ENCODE data around the gene EPM2A.
"Not testable (repeated sequence)": the region's sequence is repeated elsewhere in the genome, so short reads cannot be mapped to it uniquely, and the experiment has no call there.

EPM2A gene

DNA sequence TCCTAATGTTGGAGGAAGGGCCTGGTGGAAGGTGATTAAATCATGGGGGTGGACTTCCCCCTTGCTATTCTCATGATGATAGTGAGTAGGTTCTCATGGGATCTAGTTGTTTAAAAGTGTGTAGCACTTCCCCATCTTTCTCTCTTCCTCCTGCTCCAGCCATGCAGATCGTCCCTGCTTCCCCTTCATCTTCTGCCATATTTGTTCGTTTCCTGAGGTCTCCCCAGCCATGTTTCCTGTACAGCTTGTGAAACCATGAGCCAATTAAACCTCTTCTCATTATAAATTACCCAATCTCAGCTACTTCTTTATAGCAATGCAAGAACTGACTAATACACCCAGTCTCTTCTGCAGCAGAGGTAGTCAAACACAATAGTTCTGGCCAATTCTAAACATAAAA, 5.4 kb downstream of the EPM2A start:
- DNase-seq (ENCODE audit: low read depth), result no peak

DNA sequence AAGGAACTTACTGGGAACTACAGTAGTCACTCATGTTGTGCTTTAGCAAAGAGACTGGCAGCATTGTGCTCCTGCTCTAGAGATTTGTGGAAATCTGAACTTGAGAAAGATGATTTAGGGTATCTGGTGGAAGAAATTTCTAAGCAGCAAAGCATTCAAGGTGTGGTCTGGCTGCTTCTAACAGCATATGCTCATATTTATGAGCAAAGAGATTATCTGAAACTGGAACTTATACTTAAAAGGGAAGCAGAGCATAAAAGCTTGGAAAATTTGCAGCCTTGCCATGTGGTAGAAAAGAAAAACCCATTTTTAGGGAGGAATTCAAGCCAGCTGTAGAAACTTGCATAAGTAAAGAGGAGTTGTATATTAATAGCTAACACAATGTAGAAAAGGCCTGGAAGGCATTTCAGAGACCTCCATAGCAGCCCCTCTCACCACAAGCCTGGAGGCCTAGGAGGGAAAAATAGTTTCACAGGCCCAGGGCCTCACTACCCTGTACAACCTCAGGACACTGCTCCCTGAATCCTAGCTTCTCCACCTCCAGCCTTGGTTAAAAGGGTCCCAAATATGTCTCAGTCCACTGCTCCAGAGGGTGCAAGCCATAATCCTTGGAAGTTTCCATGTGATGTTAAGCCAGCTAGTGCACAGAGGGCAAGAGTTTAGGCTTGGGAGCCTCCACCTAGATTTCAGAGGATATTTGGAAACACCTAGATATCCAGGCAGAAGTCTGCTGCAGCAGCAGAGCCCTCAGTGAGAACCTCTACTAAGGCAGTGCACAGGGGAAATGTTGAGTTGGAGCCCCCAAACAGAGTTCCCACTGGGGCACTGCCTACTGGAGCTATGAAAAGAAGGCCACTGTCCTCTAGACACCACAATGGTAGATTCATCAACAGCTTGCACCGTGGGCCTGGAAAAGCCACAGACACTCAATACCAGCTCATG, 6.6 kb downstream of the EPM2A start:
- no peak for DNase-seq (ENCODE audit: low read depth)

DNA sequence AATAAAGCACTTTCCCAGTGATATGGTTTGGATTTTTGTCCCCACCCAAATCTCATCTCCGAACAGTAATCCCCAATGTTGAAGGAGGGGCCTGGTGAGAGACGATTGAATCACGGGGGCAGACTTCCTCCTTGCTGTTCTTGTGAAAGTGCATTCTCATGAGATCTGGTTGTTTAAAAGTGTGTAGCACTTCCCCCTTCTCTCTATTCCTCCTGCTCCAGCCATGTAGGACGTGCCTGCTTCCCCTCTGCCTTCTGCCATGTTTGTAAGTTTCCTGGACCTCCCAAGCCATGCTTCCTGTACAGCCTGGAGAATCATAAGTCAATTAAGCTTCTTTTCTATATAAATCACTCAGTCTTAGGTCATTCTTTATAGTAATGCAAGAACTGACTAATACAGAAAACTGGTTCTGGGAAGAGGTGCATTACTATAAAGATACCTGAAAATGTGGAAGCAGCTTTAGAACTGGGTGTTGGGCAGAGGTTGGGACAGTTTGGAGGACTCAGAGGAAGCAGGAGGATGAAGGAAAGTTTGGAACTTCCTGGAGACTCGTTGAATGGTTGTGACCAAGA, 7.4 kb downstream of the EPM2A start:
- no peak for DNase-seq (ENCODE audit: low read depth)

DNA sequence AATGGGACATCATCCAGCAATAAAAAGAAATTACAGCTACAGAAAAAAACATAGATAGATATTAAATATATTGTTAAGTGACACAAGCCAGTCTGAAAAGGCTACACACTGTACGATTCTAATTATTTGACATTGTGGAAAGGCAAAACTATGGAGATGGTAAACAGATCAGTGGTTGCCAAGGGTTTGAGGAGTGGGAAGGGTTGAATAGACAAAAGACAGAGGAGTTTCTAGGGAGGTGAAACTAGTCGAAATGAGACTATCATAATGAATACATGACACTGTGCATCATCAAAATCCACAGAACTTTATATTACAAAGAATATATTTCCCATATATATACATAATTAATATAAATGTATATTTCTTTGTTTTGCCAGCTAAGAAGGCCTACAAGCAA, 9.8 kb downstream of the EPM2A start:
- DNase-seq (ENCODE audit: low read depth), result no peak

DNA sequence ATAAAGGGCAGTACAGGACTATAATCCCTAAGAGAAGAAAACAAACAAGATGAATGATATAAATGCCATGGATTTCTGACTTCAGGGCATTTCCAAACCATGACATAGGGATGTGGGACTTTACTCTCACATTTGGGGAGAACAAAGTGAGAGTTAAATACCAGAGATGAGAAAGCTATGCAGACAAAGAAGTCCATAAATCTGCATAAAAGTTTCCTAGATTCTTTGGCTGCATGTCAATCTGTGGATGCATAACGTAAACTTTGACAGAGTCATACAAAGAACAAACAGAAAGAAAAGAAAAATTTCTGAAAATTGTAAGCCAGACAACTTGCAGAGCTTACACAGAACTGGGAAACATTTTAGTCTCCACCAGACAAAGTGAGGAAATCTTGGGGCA, 11.7 kb downstream of the EPM2A start:
- no peak for DNase-seq (ENCODE audit: low read depth)

DNA sequence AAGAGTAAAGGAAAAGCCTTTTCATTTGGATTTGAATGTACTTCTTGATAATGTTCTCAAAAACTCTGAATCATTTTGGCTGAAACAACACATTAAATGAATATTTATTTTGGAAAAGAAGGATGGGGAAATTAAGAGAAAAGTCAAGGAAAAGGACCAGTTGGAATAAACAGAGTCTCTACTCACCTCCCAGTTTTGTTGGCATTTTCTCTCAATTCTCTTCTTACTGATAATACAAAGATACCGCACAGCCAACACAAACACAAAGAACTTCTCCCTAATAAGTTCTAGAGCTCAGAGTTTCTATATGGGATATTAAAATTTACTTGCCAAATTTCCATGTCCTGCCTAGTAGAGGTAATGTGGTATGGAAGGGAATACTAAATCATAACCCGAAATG, 13.1 kb downstream of the EPM2A start:
- no peak for DNase-seq (ENCODE audit: low read depth)

DNA sequence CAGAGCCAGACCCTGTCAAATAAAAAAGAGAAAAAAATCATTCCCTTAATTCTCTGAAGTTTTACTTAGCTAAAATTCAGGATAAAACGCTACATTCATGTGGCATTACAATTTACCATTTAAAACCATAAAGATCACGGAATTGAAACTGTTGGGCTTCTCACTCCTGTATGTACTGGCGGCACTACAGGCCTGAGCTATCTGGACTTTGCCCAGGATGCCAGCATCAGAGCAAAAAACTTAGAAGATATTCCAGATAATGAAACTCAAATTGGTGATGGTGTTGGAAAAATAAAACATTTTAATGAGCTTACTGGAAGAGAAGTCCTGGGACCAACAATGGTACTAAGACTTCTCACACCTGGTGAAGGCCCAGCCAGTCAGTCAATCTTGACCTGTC, 14.2 kb downstream of the EPM2A start:
- no peak for DNase-seq (ENCODE audit: low read depth)

DNA sequence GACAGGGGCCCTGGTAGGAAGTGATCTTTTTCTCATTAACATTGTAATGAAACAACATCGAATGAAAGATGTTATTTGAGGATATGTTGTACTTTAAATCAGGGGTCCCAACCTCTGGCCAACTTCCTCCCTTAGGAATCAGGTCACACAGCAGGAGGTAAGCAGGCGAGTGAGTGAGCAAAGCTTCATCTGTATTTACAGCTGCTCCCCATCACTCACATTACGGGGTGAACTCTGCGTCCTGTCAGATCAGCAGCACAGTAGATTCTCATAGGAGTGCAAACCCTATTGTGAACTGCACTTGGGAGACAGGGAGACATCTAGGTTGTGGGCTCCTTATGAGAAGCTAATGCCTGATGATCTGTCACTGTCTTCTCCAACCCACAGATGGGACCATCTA, 19.9 kb downstream of the EPM2A start:
- DNase-seq (ENCODE audit: low read depth), result no peak

DNA sequence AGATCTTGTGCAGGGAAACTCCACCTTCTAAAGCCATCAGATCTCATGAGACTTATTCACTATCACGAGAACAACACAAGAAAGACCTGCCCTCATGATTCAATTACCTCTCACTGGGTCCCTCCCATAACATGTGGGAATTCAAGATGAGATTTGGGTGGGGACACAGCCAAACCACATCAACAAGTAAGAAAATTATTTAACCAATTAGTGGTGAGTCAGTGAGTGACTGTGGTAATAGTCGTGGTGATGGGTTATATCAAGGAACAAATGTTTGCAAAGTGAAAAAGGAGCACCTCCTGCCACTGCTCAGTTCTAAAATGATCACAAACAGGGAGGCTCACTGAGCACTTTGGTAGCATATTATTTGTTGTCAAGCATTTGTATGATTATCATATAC, 20.6 kb downstream of the EPM2A start:
- DNase-seq (ENCODE audit: low read depth), result no peak

DNA sequence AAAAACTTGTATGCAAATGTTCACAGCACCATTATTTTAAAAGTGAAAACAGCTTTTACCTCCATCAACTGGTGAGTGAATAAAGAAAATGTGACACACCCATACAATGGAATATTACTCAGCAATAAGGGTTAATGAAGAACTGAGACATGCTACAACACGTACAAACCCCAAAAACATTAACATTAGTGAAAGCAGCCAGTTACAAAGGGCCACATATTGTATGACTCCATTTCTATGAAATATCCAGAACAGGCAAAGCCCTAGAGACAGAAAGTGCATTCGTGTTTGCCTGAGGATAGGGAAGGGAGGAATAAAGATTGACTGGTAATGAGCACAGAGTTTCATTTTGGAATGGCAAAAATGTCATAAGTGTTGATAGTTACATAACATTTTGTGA, 21.5 kb downstream of the EPM2A start:
- DNase-seq (ENCODE audit: low read depth), result no peak

DNA sequence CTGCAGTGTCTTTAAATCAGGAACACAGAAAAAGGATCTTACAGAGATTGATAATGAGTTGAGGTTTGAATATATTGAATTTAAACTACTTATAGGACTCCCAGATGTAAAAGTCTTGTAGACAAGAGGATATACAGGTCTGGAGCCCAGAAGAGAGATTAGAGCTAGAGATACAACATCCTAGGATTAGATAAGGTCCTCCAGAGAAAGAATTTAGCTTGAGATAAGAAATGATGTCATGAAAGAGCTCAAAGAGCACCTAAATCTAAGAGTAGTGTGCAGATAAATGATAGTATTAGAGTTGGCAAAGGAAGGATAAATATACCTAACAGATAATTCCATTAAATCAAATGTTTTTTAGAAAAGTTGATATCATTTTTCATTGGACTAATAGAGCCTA, 23.9 kb downstream of the EPM2A start:
- no peak for DNase-seq (ENCODE audit: low read depth)

DNA sequence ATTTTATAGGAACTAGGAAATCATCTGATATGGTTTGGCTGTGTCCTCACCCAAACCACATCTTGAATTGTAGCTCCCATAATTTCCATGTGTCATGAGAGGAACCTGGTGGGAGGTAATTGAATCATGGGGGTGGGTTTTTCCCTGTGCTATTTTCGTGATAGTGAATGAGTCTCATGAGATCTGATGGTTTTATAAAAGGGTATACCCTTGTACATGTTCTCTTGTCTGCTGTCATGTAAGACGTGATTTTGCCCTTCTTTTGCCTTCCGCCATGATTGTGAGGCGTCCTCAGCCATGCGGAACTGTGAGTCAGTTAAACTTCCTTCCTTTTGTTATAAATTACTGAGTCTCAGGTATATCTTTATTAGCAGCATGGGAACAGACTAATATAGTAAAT, 27.9 kb downstream of the EPM2A start:
- DNase-seq (ENCODE audit: low read depth), result no peak

DNA sequence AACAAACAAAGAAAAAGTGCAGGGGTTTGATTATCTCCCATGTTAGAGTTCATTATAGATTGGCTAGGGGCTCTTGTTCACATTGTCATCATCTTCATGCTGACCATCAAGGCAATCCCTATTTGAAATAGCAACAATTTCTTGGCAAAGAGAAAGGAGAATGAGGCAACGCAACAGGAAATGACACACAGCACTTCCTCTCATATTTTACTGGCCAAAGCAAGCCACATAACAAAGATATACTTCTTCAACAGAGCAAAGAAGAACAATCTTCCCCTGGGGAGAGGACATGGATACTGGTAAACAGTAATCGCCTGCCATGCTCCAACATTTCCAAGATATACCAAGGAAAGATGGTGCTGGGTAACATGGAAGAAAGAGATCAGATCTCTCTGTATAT, 29.8 kb downstream of the EPM2A start:
- DNase-seq (ENCODE audit: low read depth), result no peak

DNA sequence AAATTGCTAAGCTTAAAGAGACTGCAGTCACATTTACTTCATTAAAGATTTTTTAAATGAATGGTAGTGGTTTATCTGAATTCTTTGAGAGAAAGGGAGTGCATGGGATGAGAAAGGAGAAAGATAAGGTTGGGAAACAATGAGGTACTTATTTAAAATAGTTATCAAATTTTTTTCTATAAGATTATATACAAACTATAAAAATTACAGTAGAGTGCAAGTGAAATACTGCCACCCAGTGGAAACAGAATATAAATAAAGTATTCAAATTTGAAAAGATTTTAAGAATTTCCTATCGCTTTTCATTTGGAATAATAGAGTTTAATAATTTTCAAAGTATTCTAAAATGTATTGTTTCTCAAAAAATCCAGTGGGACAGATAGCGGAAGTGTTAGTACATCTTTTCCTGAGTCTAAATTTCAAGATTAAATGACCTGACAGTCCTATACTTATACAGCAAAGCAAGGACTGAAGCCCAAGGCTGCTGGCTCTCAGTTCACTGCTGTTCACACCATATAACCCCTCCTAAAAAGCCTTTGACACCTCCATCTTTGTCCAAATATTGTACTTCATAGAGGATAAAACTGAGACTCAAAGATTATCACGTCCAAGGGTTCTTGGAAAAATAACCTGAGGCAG, 31.1 kb downstream of the EPM2A start:
- DNase-seq (ENCODE audit: low read depth), result no peak

DNA sequence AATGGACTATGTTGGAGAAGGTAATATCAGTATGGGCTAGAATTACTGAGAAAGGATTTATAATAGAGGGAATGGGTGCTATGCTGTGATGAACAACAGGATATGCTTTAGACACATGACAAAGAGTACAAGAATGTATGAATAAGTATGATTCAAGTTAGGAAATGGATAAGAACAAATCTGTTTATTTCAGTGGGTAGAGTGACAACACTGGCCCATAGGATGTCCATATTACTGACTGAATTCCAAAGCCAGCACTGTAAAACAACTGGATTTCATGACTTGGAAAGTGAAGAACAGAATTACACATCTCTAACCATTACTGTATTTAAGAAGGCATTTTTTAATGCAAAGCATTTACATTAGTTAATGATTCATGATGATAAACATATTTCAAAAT, 35.9 kb downstream of the EPM2A start:
- no peak for DNase-seq (ENCODE audit: low read depth)

DNA sequence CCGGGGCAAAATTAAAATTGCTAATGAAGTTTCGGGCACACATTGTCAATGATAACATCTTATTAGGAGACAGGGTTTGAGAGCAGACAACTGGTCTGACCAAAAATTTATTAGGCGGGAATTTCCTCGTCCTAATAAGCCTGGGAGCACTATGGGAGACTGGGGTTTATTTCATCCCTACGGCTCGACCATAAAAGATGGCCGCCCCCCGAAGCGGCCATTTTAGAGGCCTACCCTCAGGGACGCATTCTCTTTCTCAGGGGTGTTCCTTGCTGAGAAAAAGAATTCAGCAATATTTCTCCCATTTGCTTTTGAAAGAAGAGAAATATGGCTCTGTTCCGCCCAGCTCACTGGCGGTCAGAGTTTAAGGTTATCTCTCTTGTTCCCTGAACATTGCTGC, 37.9 kb downstream of the EPM2A start:
- DNase-seq (ENCODE audit: low read depth), result not testable (repeated sequence)

DNA sequence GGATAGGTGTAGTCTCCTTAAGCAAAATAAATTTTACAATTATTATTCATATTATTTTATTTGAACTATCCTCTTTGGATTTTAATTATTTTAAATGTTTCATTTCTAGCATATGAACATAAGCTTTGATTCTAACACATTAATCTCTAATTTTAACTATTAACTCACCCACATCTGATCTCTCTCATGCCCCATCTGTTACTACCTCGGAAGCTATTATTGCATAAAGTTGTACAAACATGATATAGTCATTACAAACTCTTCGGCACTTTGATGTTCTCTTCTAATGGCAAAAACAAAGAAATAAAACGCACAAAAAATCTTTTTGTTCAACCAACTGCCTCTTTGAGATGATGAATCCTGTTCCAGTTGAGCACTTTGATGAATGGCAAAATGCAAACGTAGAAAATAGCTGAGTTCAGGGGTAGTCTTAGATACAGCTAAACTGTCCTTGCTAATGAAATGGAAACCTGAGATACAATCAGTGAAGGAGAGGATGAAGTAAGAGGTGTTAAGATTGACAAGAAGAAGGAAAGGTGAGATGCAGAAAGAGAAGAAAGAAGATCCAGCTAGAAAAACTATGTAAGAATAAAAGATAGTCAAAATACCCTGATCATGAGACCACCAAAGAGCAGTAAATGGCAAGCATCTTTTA, 41.1 kb downstream of the EPM2A start:
- no peak for DNase-seq (ENCODE audit: low read depth)

DNA sequence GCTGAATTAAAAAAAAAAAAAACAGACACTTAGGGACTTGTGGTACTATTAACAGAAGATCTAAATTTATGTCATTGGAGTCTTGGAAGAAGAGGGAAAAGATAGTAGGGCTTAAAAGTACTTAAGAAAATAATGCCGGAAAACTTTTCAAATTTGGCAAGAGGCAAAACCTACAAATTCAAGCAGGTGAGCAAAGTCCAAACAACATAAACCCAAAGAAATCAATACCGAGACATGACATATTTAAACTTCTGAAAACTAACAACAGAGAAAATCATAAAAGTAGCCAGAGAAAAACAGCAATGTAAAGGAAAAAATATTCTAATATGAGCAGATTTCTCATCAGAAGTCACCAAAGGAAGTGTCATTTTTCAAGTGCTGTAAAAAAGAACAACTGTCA, 44.4 kb downstream of the EPM2A start:
- DNase-seq (ENCODE audit: low read depth), result no peak

DNA sequence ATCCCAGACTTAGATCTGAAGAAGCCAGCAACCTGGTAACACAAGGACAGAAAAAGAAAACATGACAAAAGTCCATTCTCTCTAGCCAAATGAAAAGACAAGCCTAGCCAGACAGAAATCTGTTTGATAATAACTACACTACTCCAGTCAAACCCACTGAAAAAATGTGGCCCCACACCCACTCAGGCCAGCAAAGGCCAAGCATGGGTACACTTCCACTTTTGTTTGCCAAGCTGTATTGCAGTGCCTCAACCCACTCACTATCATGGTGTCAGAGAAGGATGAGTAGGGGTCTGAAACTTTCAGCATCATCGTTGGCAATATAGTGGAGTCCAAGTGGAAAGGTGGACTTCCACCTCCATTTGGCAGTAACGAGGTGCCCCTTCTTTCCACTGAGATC, 45.8 kb downstream of the EPM2A start:
- DNase-seq (ENCODE audit: low read depth), result no peak

DNA sequence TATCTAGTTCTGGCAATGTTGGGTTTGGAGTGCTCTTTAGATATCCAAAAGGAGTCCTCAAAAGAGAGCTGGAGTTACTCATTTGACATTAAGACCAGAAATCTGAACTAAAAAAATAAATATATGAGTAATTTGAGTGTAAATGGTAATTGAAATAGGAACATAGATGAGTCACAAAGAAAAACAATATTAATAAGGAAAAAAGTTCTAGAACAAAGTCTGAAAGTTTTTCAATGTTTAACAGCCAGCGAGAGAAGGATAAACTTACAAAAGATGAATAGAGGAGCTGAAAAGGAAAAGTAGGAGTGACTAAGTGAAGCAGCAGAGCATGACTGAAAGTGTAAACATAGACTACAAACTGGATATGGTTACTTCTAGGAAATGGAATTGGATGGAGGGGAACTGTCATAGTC, 46.8 kb downstream of the EPM2A start:
- DNase-seq (ENCODE audit: low read depth), result no peak

DNA sequence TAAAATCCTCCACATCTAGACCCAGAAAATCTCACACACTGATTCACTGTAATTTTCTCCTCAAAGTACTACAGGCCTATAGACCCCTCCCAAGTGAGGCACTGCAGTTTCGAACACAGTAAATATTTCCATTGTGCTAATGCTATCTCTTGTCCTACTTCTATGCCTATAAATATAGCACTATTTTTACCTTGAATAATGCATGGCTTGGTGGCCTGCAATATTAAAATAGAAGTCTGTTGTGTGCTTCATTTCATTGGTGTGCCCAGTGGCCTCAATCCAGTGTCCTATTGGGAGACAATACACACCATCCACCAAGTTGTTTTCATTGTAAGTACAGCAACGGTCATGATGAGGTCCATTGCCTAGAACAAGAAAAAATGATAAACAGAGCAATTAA, 49.4 kb downstream of the EPM2A start:
- DNase-seq (ENCODE audit: low read depth), result no peak

DNA sequence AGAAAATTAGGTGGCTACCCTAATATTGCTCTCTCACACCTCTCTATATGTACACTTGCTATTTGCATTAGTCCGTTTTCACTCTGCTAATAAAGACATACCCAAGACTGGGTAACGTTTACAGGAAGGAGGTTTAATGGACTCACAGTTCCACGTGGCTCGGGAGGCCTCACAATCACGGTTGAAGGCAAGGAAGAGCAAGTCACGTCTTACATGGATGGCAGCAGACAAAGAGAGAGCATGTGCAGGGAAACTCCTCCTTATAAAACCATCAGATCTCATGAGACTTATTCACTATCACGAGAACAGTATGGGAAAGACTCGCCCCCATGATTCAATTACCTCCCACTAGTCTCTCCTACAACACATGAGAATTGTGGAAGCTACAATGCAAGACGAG, 53.4 kb downstream of the EPM2A start:
- DNase-seq (ENCODE audit: low read depth), result no peak

DNA sequence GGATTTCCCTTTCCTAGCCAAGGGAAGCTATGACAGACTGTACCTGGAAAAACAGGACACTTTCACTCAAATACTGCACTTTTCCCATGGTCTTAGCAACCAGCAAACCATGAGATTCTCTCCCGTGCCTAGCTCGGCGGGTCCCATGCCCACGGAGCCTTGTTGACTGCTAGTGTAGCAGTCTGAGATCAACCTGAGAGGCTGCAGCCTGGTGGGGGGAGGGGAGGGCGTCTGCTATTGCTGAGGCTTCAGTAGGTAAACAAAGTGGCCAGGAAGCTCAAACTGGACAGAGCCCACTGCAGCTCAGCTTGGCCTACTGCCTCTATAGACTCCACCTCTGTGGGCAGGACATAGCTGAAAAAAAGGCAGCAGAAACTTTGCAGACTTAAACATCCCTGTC, 61.8 kb downstream of the EPM2A start:
- no peak for DNase-seq (ENCODE audit: low read depth)

Data from activated T-cell treated with anti-CD3 and anti-CD28 coated beads for 1 hour (primary cell).